ENCODE data around the gene UBLCP1.

Gene UBLCP1

DNA sequence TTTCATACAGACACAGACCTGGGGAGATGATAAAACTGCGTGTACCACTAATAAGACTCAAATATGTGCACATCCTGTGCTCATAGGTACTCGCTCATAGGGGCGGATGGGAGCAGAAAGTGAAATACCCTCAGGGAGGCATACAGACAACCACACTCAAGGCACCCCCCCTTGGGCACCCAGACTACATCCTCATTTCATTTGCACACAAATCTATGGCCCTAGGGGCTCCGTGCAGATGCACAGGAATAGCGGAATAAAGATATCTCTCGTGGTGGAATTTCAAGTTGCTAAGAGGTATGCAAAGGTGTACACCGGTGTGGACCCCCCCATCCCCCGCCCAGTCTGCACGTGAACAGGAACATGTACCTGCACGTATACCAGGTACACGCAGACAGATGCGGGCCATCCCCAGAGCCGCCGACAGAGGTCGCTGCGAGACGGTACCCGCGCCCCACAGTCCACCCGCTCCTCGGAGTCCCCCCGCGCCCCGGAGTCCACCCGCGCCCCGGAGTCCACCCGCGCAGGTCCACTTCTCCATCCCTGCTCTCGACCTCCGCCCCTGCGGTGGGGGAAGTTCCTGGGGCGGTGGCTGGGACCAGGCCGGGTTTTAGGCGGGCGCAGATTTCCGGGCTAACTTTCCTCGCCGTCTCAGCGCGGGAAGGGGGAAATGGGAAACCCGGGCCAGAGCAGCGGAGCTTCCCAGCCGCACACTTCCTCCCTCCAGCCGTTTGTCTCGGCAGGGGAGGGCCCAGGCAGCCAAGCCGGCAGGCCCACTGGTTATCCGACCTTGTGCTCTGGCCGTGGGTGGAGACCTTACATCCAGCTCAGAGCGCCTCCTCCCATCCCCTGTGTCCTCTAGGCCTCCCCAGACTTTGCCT lies 68.2 kb downstream of the UBLCP1 start (continued):
- TF ChIP-seq, protein P1, sequence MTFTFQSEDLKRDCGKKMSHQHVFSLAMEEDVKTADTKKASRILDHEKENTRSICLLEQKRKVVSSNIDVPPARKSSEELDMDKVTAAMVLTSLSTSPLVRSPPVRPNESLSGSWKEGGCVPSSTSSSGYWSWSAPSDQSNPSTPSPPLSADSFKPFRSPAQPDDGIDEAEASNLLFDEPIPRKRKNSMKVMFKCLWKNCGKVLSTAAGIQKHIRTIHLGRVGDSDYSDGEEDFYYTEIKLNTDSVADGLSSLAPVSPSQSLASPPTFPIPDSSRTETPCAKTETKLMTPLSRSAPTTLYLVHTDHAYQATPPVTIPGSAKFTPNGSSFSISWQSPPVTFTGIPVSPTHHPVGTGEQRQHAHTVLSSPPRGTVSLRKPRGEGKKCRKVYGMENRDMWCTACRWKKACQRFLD (tag by site-specific recombination; IDR thresholded peaks at IDR 0.05) = no peak
- TF ChIP-seq ZNF211 (tag by site-specific recombination; IDR thresholded peaks at IDR 0.05; ENCODE audit: low read depth) (no peak), BCL11B (tag by site-specific recombination; IDR thresholded peaks at IDR 0.05; ENCODE audit: low read depth) (no peak), ZNF112 (tag by site-specific recombination; IDR thresholded peaks at IDR 0.05) (no peak), ZNF324 (tag by site-specific recombination; IDR thresholded peaks at IDR 0.05) (peak; percentile 66; the same call in 1 of the 2 replicates), ZFHX2 (tag by site-specific recombination; conservative IDR thresholded peaks at IDR 0.05) (peak; percentile 66), OVOL3 (tag by site-specific recombination; IDR thresholded peaks at IDR 0.05) (no peak), ZSCAN16 (tag by site-specific recombination; IDR thresholded peaks at IDR 0.05) (no peak), ZSCAN30 (tag by site-specific recombination; IDR thresholded peaks at IDR 0.05) (peak; percentile 28; the same call in 1 of the 2 replicates), ZNF791 (tag by site-specific recombination; IDR thresholded peaks at IDR 0.05) (no peak), ZNF48 (tag by site-specific recombination; IDR thresholded peaks at IDR 0.05) (no peak), ZNF184 (tag by site-specific recombination; IDR thresholded peaks at IDR 0.05) (no peak), ZNF146 (tag by site-specific recombination; IDR thresholded peaks at IDR 0.05) (no peak), GLI2 (tag by site-specific recombination; IDR thresholded peaks at IDR 0.05; ENCODE audit: borderline replicate concordance, low read depth) (no peak), ZBTB20 (tag by site-specific recombination; IDR thresholded peaks at IDR 0.05) (peak; percentile 90), ZNF248 (tag by site-specific recombination; IDR thresholded peaks at IDR 0.05) (no peak), ZNF311 (tag by site-specific recombination; IDR thresholded peaks at IDR 0.05; ENCODE audit: borderline replicate concordance) (no peak), ZNF571 (tag by site-specific recombination; IDR thresholded peaks at IDR 0.05) (no peak), ZNF514 (tag by site-specific recombination; IDR thresholded peaks at IDR 0.05) (no peak), ZNF549 (tag by site-specific recombination; IDR thresholded peaks at IDR 0.05) (no peak), ZNF626 (tag by site-specific recombination; IDR thresholded peaks at IDR 0.05) (no peak), ZNF391 (tag by site-specific recombination; IDR thresholded peaks at IDR 0.05; ENCODE audit: borderline replicate concordance, low read depth) (peak; percentile 55; the same call in 1 of the 2 replicates), ZNF701 (tag by site-specific recombination; IDR thresholded peaks at IDR 0.05) (no peak), ZBTB8A (tag by site-specific recombination; IDR thresholded peaks at IDR 0.05) (peak; percentile 93), ZNF664 (tag by site-specific recombination; IDR thresholded peaks at IDR 0.05) (no peak), ZNF561 (tag by site-specific recombination; IDR thresholded peaks at IDR 0.05; ENCODE audit: borderline replicate concordance) (peak; percentile 75; the same call in 1 of the 2 replicates)
- TF ChIP-seq, protein P2, sequence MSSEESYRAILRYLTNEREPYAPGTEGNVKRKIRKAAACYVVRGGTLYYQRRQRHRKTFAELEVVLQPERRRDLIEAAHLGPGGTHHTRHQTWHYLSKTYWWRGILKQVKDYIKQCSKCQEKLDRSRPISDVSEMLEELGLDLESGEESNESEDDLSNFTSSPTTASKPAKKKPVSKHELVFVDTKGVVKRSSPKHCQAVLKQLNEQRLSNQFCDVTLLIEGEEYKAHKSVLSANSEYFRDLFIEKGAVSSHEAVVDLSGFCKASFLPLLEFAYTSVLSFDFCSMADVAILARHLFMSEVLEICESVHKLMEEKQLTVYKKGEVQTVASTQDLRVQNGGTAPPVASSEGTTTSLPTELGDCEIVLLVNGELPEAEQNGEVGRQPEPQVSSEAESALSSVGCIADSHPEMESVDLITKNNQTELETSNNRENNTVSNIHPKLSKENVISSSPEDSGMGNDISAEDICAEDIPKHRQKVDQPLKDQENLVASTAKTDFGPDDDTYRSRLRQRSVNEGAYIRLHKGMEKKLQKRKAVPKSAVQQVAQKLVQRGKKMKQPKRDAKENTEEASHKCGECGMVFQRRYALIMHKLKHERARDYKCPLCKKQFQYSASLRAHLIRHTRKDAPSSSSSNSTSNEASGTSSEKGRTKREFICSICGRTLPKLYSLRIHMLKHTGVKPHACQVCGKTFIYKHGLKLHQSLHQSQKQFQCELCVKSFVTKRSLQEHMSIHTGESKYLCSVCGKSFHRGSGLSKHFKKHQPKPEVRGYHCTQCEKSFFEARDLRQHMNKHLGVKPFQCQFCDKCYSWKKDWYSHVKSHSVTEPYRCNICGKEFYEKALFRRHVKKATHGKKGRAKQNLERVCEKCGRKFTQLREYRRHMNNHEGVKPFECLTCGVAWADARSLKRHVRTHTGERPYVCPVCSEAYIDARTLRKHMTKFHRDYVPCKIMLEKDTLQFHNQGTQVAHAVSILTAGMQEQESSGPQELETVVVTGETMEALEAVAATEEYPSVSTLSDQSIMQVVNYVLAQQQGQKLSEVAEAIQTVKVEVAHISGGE (tag by site-specific recombination; conservative IDR thresholded peaks at IDR 0.05; ENCODE audit: low read depth) = peak; percentile 85
- TF ChIP-seq, protein P3, sequence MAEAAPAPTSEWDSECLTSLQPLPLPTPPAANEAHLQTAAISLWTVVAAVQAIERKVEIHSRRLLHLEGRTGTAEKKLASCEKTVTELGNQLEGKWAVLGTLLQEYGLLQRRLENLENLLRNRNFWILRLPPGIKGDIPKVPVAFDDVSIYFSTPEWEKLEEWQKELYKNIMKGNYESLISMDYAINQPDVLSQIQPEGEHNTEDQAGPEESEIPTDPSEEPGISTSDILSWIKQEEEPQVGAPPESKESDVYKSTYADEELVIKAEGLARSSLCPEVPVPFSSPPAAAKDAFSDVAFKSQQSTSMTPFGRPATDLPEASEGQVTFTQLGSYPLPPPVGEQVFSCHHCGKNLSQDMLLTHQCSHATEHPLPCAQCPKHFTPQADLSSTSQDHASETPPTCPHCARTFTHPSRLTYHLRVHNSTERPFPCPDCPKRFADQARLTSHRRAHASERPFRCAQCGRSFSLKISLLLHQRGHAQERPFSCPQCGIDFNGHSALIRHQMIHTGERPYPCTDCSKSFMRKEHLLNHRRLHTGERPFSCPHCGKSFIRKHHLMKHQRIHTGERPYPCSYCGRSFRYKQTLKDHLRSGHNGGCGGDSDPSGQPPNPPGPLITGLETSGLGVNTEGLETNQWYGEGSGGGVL (tag by site-specific recombination; IDR thresholded peaks at IDR 0.05) = peak; percentile 74
- TF ChIP-seq, protein P4, sequence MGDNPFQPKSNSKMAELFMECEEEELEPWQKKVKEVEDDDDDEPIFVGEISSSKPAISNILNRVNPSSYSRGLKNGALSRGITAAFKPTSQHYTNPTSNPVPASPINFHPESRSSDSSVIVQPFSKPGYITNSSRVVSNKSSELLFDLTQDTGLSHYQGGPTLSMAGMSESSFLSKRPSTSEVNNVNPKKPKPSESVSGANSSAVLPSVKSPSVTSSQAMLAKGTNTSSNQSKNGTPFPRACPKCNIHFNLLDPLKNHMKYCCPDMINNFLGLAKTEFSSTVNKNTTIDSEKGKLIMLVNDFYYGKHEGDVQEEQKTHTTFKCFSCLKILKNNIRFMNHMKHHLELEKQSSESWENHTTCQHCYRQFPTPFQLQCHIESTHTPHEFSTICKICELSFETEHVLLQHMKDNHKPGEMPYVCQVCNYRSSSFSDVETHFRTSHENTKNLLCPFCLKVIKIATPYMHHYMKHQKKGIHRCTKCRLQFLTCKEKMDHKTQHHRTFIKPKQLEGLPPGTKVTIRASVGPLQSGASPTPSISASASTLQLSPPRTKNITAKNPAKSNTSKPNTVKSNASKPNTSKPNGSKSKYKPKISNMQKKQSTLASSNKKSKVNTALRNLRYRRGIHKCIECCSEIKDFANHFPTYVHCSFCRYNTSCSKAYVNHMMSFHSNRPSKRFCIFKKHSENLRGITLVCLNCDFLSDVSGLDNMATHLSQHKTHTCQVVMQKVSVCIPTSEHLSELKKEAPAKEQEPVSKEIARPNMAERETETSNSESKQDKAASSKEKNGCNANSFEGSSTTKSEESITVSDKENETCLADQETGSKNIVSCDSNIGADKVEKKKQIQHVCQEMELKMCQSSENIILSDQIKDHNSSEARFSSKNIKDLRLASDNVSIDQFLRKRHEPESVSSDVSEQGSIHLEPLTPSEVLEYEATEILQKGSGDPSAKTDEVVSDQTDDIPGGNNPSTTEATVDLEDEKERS (tag by site-specific recombination; IDR thresholded peaks at IDR 0.05) = no peak
- TF ChIP-seq, protein P5, sequence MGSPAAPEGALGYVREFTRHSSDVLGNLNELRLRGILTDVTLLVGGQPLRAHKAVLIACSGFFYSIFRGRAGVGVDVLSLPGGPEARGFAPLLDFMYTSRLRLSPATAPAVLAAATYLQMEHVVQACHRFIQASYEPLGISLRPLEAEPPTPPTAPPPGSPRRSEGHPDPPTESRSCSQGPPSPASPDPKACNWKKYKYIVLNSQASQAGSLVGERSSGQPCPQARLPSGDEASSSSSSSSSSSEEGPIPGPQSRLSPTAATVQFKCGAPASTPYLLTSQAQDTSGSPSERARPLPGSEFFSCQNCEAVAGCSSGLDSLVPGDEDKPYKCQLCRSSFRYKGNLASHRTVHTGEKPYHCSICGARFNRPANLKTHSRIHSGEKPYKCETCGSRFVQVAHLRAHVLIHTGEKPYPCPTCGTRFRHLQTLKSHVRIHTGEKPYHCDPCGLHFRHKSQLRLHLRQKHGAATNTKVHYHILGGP (tag by site-specific recombination; IDR thresholded peaks at IDR 0.05) = no peak
